HG02840 (cell line): ENCODE data around the gene B4GALNT3.
"Not testable (repeated sequence)": the region's sequence is repeated elsewhere in the genome, so short reads cannot be mapped to it uniquely, and the experiment has no call there.

ENCODE experiments used
- ATAC-seq: cut with Tn5 transposase; IDR thresholded peaks from one replicate; pipeline ENCODE4 v1.9.1; 2021; ENCODE audit warnings: mild to moderate bottlenecking, moderate library complexity, moderate number of reproducible peaks; ENCODE audit not compliant: unreplicated experiment, low FRiP score

B4GALNT3 gene

GRCh38 chr12:570921-571794, 111.4 kb downstream of the B4GALNT3 start:
- ATAC-seq = no peak

- no peak for ATAC-seq
Measured at GRCh38 chr12:571795-572531, 112.2 kb downstream of the B4GALNT3 start.

GRCh38 chr12:572532-572899, 112.8 kb downstream of the B4GALNT3 start:
- no peak for ATAC-seq

GRCh38 chr12:573232-573631, 113.5 kb downstream of the B4GALNT3 start:
- no peak for ATAC-seq

GRCh38 chr12:574475-575128, 114.9 kb downstream of the B4GALNT3 start:
- no peak for ATAC-seq

GRCh38 chr12:575129-575502, 115.4 kb downstream of the B4GALNT3 start:
- ATAC-seq = no peak

- no peak for ATAC-seq
Measured at GRCh38 chr12:575948-576614, 116.3 kb downstream of the B4GALNT3 start.

- ATAC-seq = no peak
Measured at GRCh38 chr12:576615-577110, 116.9 kb downstream of the B4GALNT3 start.

- not testable (repeated sequence) for ATAC-seq
Measured at GRCh38 chr12:577994-578747, 118.4 kb downstream of the B4GALNT3 start.

GRCh38 chr12:578748-579419, 119.1 kb downstream of the B4GALNT3 start:
- no peak for ATAC-seq

GRCh38 chr12:579420-580110, 119.8 kb downstream of the B4GALNT3 start:
- no peak for ATAC-seq

GRCh38 chr12:580813-581212, 121.1 kb downstream of the B4GALNT3 start:
- no peak for ATAC-seq

GRCh38 chr12:581321-581720, 121.6 kb downstream of the B4GALNT3 start:
- ATAC-seq = no peak

- no peak for ATAC-seq
Measured at GRCh38 chr12:581746-582145, 122.0 kb downstream of the B4GALNT3 start.

- no peak for ATAC-seq
Measured at GRCh38 chr12:583251-583869, 123.6 kb downstream of the B4GALNT3 start.

GRCh38 chr12:585062-586061, 125.6 kb downstream of the B4GALNT3 start:
- no peak for ATAC-seq
